Measurements from ENCODE around the gene SNX30.

The SNX30 gene

DNA sequence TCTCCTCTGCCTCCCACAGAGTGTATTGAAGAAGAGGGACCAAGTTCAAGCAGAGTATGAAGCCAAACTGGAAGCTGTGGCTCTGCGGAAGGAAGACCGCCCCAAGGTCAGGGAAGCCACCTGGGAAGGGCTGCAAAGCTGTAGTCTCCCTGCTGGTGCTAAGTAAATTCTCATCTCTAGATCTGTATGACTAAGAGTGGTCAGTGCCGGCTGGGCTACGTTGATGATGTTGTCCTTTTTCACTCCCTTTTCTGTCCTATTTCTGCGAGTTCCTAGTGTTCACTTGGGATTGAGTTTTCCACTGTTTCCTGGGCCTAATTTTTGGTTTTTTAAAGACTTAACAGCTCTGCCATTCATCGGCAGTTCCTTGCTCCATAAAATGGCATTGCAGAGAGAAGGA is 100.3 kb downstream of the SNX30 start:
- no peaks in the 10 kb centered on the region for H3K36me3 ChIP-seq (replicated peaks)
- H3K27ac ChIP-seq = no peak overlapping the region
- in situ Hi-C loops (cut with HindIII; ENCODE audit: low pct_ligation_motif_present, low sequenced_read_pairs) = no loop called here
- DNase-seq = no peak
- no peaks in the 10 kb centered on the region for H3K27me3 ChIP-seq (replicated peaks)
- no peak overlapping the region for H3K4me3 ChIP-seq (ENCODE audit: low read depth, low read length)
- TF ChIP-seq, protein P1, sequence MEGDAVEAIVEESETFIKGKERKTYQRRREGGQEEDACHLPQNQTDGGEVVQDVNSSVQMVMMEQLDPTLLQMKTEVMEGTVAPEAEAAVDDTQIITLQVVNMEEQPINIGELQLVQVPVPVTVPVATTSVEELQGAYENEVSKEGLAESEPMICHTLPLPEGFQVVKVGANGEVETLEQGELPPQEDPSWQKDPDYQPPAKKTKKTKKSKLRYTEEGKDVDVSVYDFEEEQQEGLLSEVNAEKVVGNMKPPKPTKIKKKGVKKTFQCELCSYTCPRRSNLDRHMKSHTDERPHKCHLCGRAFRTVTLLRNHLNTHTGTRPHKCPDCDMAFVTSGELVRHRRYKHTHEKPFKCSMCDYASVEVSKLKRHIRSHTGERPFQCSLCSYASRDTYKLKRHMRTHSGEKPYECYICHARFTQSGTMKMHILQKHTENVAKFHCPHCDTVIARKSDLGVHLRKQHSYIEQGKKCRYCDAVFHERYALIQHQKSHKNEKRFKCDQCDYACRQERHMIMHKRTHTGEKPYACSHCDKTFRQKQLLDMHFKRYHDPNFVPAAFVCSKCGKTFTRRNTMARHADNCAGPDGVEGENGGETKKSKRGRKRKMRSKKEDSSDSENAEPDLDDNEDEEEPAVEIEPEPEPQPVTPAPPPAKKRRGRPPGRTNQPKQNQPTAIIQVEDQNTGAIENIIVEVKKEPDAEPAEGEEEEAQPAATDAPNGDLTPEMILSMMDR (IDR thresholded peaks at IDR 0.05; ENCODE audit: low read depth, low read length, missing control alignments) = no peak

DNA sequence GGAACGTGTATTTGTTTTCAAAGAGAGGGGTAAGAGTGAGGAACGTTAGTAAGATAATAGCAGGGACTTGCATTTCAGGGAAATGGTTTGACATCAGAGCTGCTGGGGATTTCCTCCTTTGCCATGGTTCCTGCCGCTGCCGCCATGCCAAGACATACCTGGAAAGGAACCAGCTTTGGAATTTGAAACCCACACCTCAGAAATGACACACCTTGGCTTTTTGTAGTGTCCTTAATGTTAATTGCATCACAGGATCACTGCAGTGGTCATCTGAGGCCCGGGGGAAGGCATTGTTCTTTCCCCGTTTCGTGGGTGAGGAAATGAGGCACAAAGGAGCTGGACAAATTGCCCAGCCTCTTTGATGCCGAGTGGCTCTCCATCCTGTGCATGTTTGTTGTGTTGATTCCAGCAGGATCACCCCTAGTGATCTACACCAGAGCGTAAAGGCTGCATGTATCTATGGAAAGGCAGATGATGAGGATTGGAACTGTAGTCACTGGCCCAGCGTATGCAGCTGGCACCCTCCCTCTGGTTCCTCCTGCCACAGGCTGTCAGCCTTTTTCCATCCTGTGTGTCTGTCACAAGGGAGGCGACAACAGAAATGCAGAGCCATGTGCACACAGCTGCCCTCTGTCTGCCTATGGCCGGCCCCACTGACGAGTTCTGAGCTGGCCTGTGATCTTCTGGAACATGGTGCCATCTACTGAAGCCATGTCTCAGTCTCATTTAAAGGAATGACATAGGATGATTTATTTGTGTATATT is 102.4 kb downstream of the SNX30 start:
- in situ Hi-C loops (cut with HindIII; ENCODE audit: low pct_ligation_motif_present, low sequenced_read_pairs) = no loop called here
- DNase-seq = no peak
- no peaks in the 10 kb centered on the region for H3K27me3 ChIP-seq (replicated peaks)
- TF ChIP-seq, protein P1 (IDR thresholded peaks at IDR 0.05; ENCODE audit: low read depth, low read length, missing control alignments) = no peak
- H3K27ac ChIP-seq = no peak overlapping the region
- no peaks in the 10 kb centered on the region for H3K36me3 ChIP-seq (replicated peaks)
- no peak overlapping the region for H3K4me3 ChIP-seq (ENCODE audit: low read depth, low read length)

DNA sequence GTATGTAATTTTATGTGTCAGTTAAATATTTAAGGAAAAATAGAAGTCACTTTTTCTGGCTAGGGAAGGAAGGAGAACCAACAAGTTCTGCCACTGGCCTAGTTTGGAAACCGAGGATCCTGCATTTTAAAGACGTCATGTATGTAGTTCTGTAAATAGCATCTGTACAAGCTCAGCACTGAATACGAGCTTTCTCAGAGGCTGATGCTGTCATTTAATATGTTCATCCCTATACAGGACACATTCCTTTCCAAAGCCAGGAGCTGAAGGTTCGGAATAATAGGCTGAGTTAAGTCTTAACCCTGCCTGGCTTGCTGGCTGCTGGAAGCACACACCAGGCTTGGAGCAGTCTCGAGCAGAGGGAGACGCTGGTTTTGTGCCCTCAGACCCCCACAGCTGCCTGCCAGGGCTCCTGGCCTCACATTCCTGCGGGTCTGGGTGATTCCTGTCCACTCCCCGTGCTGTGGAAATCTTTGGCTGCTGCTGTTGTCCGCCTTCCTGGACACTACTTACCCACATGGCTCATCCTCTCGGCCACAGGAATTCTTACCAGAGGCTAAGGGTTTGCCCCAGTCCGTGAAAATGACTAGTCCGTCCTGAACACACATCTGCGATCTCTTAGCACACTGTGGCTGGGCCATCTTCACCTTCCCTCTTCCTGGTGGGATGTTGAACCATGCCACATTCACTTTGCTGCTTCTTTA is 103.5 kb downstream of the SNX30 start:
- no peak overlapping the region for H3K27ac ChIP-seq
- in situ Hi-C loops (cut with HindIII; ENCODE audit: low pct_ligation_motif_present, low sequenced_read_pairs) = no loop called here

DNA sequence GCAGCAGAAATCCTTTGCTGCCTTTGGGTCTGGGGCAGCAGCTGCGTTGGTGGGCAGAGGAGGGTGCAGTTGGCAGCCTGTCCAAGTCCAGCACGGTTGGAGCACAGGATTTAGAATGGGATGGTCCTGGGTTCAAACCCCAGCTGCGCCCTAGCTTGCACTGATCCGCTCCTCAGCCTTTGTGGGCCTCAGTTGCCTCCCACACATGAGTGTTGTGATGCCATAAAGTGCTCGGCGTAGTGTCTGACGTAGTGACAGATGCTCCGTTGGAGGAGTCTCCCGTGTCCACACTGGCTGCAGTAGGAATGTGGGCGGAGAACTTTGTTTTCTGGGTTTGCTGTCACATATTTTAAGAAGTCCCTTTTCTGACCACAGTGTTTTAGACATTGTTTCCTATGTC is 104.1 kb downstream of the SNX30 start:
- Histone ChIP-seq H3K36me3 (replicated peaks) (no peaks in the 10 kb centered on the region), H3K27ac (no peak overlapping the region), H3K4me3 (ENCODE audit: low read depth, low read length) (no peak overlapping the region), H3K27me3 (replicated peaks) (no peaks in the 10 kb centered on the region)
- DNase-seq = no peak
- in situ Hi-C loops (cut with HindIII; ENCODE audit: low pct_ligation_motif_present, low sequenced_read_pairs) = no loop called here
- TF ChIP-seq, protein P1 (IDR thresholded peaks at IDR 0.05; ENCODE audit: low read depth, low read length, missing control alignments) = no peak

More for the DNA sequence above, 103.5 kb downstream of the SNX30 start:
- no peak for DNase-seq
- TF ChIP-seq, protein P1 (IDR thresholded peaks at IDR 0.05; ENCODE audit: low read depth, low read length, missing control alignments) = no peak
- Histone ChIP-seq H3K36me3 (replicated peaks) (no peaks in the 10 kb centered on the region), H3K4me3 (ENCODE audit: low read depth, low read length) (no peak overlapping the region), H3K27me3 (replicated peaks) (no peaks in the 10 kb centered on the region)

DNA sequence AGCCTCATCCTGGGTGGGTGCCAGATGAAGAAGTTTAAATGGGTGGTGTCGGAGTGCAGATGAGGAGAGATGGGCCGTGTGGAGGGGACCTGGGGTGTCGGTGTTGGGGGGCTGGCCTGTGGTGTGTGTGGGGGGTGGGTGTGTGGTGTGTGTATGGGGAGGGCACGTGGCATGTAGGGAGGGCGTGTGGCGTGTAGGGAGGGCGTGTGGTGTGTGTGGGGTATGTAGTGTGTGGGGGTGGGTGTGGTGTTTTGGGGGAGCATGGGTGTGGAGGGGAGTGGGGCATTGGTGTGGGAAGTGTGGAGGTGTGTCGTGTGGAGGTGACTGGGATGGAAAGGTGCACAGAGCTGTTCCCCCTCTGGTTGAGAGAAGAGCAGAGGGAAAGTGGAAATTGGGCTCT is 105.6 kb downstream of the SNX30 start:
- TF ChIP-seq, protein P1 (IDR thresholded peaks at IDR 0.05; ENCODE audit: low read depth, low read length, missing control alignments) = no peak
- no peak overlapping the region for H3K27ac ChIP-seq
- H3K4me3 ChIP-seq (ENCODE audit: low read depth, low read length) = no peak overlapping the region
- no peaks in the 10 kb centered on the region for H3K27me3 ChIP-seq (replicated peaks)
- in situ Hi-C loops (cut with HindIII; ENCODE audit: low pct_ligation_motif_present, low sequenced_read_pairs) = no loop called here
- H3K36me3 ChIP-seq (replicated peaks) = no peaks in the 10 kb centered on the region
- no peak for DNase-seq

Measured in brain microvascular endothelial cell (primary cell).